HG03135 (cell line): Measurements from ENCODE around the gene LRP4.

Source experiments
- ATAC-seq: cut with Tn5 transposase; IDR thresholded peaks from one replicate; pipeline ENCODE4 v1.9.1; 2021; ENCODE audit warnings: mild to moderate bottlenecking, moderate library complexity; ENCODE audit not compliant: unreplicated experiment

The LRP4 gene

DNA sequence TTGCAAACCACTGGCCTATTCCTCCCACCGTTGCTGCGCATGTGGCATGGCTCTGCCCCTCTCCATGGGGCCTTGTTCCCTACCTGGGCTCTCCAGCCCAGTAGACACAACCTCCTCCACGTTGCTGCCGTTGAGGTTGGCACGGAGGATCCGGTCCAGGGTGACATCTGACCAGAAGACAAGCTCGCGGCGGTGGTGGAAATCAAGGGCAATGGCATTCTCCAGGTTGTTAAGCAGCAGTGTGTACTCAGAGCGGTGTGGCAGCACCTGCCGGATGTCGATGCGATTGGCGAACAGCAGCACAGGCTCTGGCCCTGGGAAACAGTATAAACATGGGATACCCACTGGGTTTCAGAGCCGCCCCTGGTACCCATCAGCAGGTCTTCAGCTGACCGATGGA lies 23.8 kb downstream of the LRP4 start:
- no peak for ATAC-seq

DNA sequence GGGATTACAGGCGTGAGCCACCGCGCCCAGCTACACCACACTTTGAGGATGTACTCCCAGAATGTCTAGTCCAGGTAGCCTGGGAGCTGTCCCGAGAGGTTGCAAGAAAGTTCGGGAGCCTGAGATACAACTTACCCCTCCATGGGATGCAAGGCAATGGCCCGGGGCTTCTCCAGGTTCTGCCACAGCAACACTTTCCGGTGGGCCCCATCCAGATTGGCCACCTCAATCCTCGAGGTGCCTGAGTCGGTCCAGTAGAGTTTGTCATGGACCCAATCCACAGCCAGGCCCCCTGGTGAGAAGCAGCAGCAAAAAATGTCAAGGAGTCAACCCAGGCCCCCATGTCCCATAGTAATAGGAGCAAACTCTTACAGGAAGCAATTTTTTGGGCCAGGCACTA lies 25.5 kb downstream of the LRP4 start:
- no peak for ATAC-seq

DNA sequence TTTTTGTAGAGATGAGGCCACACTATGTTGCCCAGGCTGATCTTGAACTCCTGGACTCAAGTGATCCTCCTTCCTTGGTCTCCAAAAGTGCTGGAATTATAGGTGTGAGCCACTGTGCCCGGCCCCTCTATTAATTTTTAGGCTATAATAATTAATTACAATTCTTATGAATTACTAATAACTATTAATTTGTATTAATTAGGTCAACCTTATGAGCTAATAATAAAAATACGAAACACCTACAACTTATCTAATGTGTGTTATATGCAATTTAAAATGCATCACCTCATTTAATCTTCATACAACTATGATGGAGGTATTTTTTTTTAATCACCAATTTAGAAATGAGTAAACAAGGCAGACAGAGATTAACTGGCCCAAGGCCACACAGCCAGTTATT lies 26.2 kb downstream of the LRP4 start:
- ATAC-seq = no peak

- ATAC-seq = no peak
These were observed 27.7 kb downstream of the LRP4 start for GRCh38 chr11:46890665-46891064.

- peak; percentile 51 for ATAC-seq
These were observed 28.5 kb downstream of the LRP4 start for GRCh38 chr11:46889689-46890475.

GRCh38 chr11:46889251-46889650 lies 29.1 kb downstream of the LRP4 start:
- no peak for ATAC-seq

DNA sequence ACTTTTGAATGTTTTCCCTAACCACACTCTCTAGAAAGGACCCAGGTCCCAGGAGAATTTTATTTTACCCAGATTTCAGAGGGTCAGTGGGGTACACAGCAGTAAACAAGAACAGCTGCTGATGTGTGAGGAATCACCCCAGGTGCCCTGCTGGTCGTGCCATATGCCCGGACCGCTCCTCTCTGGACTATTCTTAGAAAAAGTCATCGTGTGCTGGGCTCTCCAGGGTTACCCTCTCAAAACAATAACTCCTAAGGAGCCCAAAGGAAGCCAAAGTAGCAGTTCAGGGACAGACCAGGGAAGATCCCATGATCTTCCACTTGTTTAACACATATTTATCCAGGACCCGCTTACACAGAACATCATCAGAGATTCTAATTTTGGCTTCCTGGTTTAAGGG lies 29.7 kb downstream of the LRP4 start:
- no peak for ATAC-seq

DNA sequence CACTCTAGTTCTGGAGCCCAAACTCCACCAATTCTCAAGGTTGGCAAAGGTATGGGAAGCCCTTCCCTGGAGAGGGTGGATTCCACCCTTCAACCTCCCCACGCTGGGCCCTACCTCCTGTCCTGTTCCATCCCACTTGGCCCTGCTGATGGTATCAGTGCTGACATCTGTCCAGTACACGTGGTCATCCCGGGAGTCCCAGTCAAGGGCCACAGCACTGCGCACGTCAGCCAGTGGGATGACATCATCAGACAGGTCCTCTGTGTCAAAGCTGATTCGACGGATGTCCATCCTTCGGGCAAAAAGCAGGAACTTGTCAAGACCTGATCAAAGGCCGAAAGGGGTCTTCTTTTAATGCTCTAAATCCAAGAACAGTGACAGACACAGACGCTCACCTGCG lies 32.1 kb downstream of the LRP4 start:
- no peak for ATAC-seq

DNA sequence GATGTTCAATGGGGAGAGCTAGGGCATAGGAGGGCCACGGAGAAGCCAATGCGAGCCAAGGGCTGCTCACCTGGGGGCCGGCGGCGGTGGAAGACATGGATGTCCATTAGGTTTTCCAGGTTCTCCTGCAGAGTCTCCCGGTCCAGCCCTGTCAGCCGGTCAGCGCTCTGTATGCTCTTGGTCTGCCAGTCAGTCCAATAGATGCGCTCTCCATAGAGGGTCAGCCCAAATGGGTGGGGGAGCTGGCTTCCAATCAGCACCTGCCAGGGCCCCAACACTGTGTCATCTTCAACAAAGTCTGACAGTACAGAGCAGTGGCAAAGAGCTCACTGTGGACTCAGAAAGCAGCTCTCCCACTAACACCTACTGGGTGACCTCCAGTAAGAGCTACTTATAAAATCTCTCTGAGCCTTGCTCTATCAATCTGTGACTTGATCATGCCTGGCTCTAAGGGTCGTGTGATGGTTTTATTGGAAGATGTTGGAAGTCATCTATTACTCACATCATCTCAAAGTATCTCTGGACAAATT lies 39.2 kb downstream of the LRP4 start:
- ATAC-seq = no peak

DNA sequence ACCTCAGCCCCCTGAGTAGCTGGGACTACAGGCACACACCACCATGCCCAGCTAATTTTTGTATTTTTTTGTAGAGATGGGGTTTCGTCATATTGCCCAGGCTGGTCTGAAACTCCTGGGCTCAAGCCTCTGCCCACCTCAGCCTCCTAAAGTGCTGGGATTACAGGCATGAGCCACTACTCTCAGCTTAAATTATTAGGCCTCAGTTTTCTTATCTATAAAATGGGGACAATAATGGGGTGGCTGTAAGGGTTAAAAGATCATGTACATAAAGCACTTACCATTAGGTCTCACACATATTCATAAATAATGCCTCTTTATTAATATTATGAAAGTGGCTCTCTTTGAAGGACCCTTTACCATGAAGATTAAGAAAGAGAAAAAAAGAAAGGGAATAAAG lies 40.8 kb downstream of the LRP4 start:
- no peak for ATAC-seq

- no peak for ATAC-seq
These were observed 41.9 kb downstream of the LRP4 start for GRCh38 chr11:46876471-46876870.

- no peak for ATAC-seq
These were observed 43.8 kb downstream of the LRP4 start for GRCh38 chr11:46874586-46874985.

- ATAC-seq = no peak
These were observed 49.4 kb downstream of the LRP4 start for GRCh38 chr11:46868912-46869311.

DNA sequence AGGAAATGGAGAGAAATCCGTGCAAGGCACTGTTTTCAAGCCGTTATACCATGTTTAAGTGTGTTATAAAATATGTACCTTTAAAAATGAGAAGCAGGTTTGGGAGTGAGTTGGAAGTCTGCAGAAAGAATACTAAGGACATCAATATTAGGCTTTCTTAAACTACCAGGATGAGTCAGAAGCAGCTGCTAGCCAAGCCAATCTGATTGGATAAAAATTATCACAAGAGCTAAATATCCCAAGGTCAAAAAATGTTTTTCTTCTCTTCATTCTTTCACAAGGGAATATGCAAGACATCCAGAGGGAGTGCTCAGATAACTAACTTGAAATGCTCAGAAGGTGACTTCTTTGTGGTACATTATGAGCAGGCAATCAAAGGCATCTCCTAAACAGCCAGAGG lies 53.0 kb downstream of the LRP4 start:
- ATAC-seq = no peak

GRCh38 chr11:46860218-46860617 lies 58.1 kb downstream of the LRP4 start:
- no peak for ATAC-seq

- no peak for ATAC-seq
These were observed 59.3 kb downstream of the LRP4 start for GRCh38 chr11:46858920-46859546.

GRCh38 chr11:46857666-46858065 lies 60.7 kb downstream of the LRP4 start:
- ATAC-seq = no peak

DNA sequence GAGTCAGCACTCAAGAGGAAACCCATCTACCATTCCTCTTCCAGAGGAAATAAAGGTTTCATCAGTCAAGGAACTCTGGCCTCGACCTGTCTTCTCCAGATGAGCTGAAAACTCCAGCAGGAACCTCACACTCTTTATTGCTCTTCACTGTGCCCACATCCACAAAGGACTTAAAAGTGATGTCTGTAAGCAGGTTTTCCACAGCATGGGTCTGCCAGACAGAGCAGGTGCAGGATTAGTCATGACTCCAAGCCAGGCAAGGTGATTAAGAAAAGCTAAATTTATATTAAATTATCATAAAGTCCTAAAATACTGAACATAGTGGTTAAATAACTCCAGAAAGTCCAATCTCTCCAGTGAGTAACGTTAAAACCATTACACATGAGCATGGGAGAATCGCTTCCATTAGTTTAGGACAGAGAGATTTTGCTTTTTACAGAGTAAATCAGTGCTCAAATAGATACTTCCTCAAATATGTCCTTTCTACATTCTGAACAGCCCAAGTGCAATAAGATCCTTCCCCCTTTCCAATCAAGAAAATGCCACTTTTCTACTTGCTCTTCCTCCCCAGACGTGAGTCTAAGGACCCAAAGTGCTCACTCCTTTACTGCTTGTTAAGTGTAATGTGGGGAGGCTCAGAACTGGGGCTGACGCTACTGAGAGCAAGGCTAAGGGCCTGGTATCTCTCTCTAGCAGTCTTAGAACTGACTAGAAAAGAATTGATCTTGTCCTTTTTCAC lies 61.6 kb downstream of the LRP4 start:
- ATAC-seq = no peak

DNA sequence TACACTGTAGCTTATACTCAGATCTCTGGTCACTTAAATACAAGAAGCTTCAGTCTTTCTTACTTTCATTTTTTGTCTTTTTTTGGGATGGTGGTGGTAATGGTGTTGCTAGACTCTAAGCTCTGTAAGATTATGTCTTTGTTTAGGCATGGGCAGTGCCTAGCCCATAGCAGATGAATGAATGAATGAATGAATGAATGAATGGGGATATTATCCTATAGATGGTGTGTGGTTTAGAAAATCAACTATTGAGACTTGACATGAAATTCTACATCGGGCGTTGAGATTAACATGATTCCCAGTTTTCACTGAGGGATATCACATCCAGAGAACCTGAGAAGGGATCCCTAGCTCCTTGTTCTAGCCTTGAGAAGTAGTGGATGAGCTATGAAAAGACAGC lies 62.5 kb downstream of the LRP4 start:
- ATAC-seq = no peak

- no peak for ATAC-seq
These were observed 63.2 kb downstream of the LRP4 start for GRCh38 chr11:46855167-46855566.

DNA sequence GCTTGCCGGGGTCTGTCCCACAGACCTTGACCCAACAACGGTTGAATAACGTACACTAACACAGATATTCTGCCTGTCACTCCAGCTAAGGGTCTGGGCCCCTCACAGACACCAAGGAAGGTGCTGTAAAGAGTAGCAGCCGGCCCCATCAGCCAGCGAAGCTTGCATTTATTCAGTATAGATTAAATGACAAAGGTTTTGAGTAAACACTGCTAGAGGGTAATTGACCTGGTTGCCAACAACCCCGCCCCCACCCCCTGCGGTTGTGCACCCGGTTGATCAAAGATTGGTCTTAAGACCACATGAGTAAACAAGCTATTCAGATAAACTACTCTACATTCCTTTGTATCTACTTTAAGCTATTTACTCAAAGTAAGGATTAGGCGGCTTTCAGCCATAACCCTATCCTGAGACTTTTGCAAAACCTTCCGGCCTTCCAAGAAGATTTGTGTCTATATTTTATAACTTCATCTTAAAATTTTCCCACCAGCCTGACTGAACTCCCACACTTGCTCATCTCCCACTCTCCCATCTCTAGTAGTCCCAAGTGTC lies 67.4 kb downstream of the LRP4 start:
- no peak for ATAC-seq
